ENCODE measurements around the gene ABL1.

ABL1 gene

GRCh38 chr9:130871395-130872062, 36.5 kb downstream of the ABL1 start:
- H3K9ac ChIP-seq (ENCODE audit: low read depth, low read length, poor library complexity, severe bottlenecking), result no peak overlapping the region
- H3K4me1 ChIP-seq (ENCODE audit: insufficient read depth, low read length, poor library complexity, severe bottlenecking), result no peaks in the 10 kb centered on the region
- H3K9me3 ChIP-seq (ENCODE audit: insufficient read depth, low read depth, low read length), result no peaks in the 10 kb centered on the region
- H2AFZ ChIP-seq (ENCODE audit: low read length), result no peak overlapping the region
- H3K9me2 ChIP-seq (replicated peaks; ENCODE audit: low read depth, low read length), result no peaks in the 10 kb centered on the region
- no peak overlapping the region for H3K4me3 ChIP-seq (ENCODE audit: low read length, poor library complexity, severe bottlenecking)
- no peaks in the 10 kb centered on the region for H3F3A ChIP-seq (ENCODE audit: low read depth)
- no peaks in the 10 kb centered on the region for H3K79me2 ChIP-seq (ENCODE audit: insufficient read depth, low read length)
- TF ChIP-seq EZH2phosphoT487 (IDR thresholded peaks at IDR 0.05; ENCODE audit: borderline replicate concordance) (no peak), CTCF (conservative IDR thresholded peaks at IDR 0.05; ENCODE audit: low read length) (no peak)
- H3K27me3 ChIP-seq (ENCODE audit: insufficient read depth, low read length, poor library complexity, severe bottlenecking), result no peaks in the 10 kb centered on the region
- H3K4me2 ChIP-seq (ENCODE audit: low read depth, low read length, poor library complexity, severe bottlenecking), result no peak overlapping the region
- H4K20me1 ChIP-seq (ENCODE audit: insufficient read depth, low read length, poor library complexity, severe bottlenecking), result peaks cover 4% of the 10 kb centered on the region
- H3K36me3 ChIP-seq (ENCODE audit: insufficient read depth, low read length), result peaks cover 41% of the 10 kb centered on the region; the same call in 1 of the 2 replicates

- no peaks in the 10 kb centered on the region for H3K27me3 ChIP-seq (ENCODE audit: insufficient read depth, low read length, poor library complexity, severe bottlenecking)
- H2AFZ ChIP-seq (ENCODE audit: low read length), result no peak overlapping the region
- peaks cover 3% of the 10 kb centered on the region for H4K20me1 ChIP-seq (ENCODE audit: insufficient read depth, low read length, poor library complexity, severe bottlenecking)
- no peaks in the 10 kb centered on the region for H3K4me1 ChIP-seq (ENCODE audit: insufficient read depth, low read length, poor library complexity, severe bottlenecking)
- no peak overlapping the region for H3K4me3 ChIP-seq (ENCODE audit: low read length, poor library complexity, severe bottlenecking)
- TF ChIP-seq CTCF (conservative IDR thresholded peaks at IDR 0.05; ENCODE audit: low read length) (no peak), EZH2phosphoT487 (IDR thresholded peaks at IDR 0.05; ENCODE audit: borderline replicate concordance) (no peak)
- H3K79me2 ChIP-seq (ENCODE audit: insufficient read depth, low read length), result no peaks in the 10 kb centered on the region
- peaks cover 41% of the 10 kb centered on the region; the same call in 1 of the 2 replicates for H3K36me3 ChIP-seq (ENCODE audit: insufficient read depth, low read length)
- no peak overlapping the region for H3K9ac ChIP-seq (ENCODE audit: low read depth, low read length, poor library complexity, severe bottlenecking)
- H3K4me2 ChIP-seq (ENCODE audit: low read depth, low read length, poor library complexity, severe bottlenecking), result no peak overlapping the region
- H3K9me3 ChIP-seq (ENCODE audit: insufficient read depth, low read depth, low read length), result no peaks in the 10 kb centered on the region
- no peaks in the 10 kb centered on the region for H3F3A ChIP-seq (ENCODE audit: low read depth)
- H3K9me2 ChIP-seq (replicated peaks; ENCODE audit: low read depth, low read length), result no peaks in the 10 kb centered on the region
Observed at GRCh38 chr9:130872093-130872492, 37.0 kb downstream of the ABL1 start.

- H3K4me3 ChIP-seq (ENCODE audit: low read length, poor library complexity, severe bottlenecking), result no peak overlapping the region
- H3K9ac ChIP-seq (ENCODE audit: low read depth, low read length, poor library complexity, severe bottlenecking), result no peak overlapping the region
- H3F3A ChIP-seq (ENCODE audit: low read depth), result no peaks in the 10 kb centered on the region
- H4K20me1 ChIP-seq (ENCODE audit: insufficient read depth, low read length, poor library complexity, severe bottlenecking), result no peaks in the 10 kb centered on the region
- no peak overlapping the region for H2AFZ ChIP-seq (ENCODE audit: low read length)
- no peaks in the 10 kb centered on the region for H3K9me3 ChIP-seq (ENCODE audit: insufficient read depth, low read depth, low read length)
- no peaks in the 10 kb centered on the region for H3K27me3 ChIP-seq (ENCODE audit: insufficient read depth, low read length, poor library complexity, severe bottlenecking)
- H3K9me2 ChIP-seq (replicated peaks; ENCODE audit: low read depth, low read length), result no peaks in the 10 kb centered on the region
- no peaks in the 10 kb centered on the region for H3K79me2 ChIP-seq (ENCODE audit: insufficient read depth, low read length)
- peaks cover 41% of the 10 kb centered on the region; the same call in 1 of the 2 replicates for H3K36me3 ChIP-seq (ENCODE audit: insufficient read depth, low read length)
- H3K4me1 ChIP-seq (ENCODE audit: insufficient read depth, low read length, poor library complexity, severe bottlenecking), result no peaks in the 10 kb centered on the region
- H3K4me2 ChIP-seq (ENCODE audit: low read depth, low read length, poor library complexity, severe bottlenecking), result no peak overlapping the region
- no peak for TF ChIP-seq EZH2phosphoT487 (IDR thresholded peaks at IDR 0.05; ENCODE audit: borderline replicate concordance)
- TF ChIP-seq CTCF (conservative IDR thresholded peaks at IDR 0.05; ENCODE audit: low read length), result no peak
Observed at GRCh38 chr9:130872508-130872907, 37.5 kb downstream of the ABL1 start.
